ENCODE measurements around the gene PDZD7.
A peak's percentile ranks its signal among the peaks of the same experiment; 100 is the strongest.

Gene PDZD7

GRCh38 chr10:101041252-101041761 is 10.4 kb upstream of the PDZD7 start:
- Histone ChIP-seq H3K27ac (replicated peaks) (no peak overlapping the region), H3K27me3 (ENCODE audit: insufficient read depth, poor library complexity, severe bottlenecking) (no peaks in the 10 kb centered on the region), H3K4me3 (replicated peaks; ENCODE audit: insufficient read depth, low read length) (no peak overlapping the region)
- TF ChIP-seq, protein P1, sequence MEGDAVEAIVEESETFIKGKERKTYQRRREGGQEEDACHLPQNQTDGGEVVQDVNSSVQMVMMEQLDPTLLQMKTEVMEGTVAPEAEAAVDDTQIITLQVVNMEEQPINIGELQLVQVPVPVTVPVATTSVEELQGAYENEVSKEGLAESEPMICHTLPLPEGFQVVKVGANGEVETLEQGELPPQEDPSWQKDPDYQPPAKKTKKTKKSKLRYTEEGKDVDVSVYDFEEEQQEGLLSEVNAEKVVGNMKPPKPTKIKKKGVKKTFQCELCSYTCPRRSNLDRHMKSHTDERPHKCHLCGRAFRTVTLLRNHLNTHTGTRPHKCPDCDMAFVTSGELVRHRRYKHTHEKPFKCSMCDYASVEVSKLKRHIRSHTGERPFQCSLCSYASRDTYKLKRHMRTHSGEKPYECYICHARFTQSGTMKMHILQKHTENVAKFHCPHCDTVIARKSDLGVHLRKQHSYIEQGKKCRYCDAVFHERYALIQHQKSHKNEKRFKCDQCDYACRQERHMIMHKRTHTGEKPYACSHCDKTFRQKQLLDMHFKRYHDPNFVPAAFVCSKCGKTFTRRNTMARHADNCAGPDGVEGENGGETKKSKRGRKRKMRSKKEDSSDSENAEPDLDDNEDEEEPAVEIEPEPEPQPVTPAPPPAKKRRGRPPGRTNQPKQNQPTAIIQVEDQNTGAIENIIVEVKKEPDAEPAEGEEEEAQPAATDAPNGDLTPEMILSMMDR (IDR thresholded peaks at IDR 0.05; ENCODE audit: insufficient read depth, low read length): peak; percentile 84
- TF ChIP-seq POLR2AphosphoS5 (IDR thresholded peaks at IDR 0.05; ENCODE audit: low read depth) (no peak), SPI1 (IDR thresholded peaks at IDR 0.05; ENCODE audit: borderline replicate concordance, low read depth) (no peak), GABPA (IDR thresholded peaks at IDR 0.05; ENCODE audit: low read depth) (no peak), REST (IDR thresholded peaks at IDR 0.05; ENCODE audit: insufficient replicate concordance, low read depth) (no peak)
- peak; percentile 59 to 86 for DNase-seq (ENCODE audit: low read depth in 1 of 2, low spot score in 1 of 2)

GRCh38 chr10:101040851-101041250 is 9.9 kb upstream of the PDZD7 start:
- Histone ChIP-seq H3K27me3 (ENCODE audit: insufficient read depth, poor library complexity, severe bottlenecking) (no peaks in the 10 kb centered on the region), H3K4me3 (replicated peaks; ENCODE audit: insufficient read depth, low read length) (no peak overlapping the region), H3K27ac (replicated peaks) (no peak overlapping the region)
- no peak for TF ChIP-seq REST (IDR thresholded peaks at IDR 0.05; ENCODE audit: insufficient replicate concordance, low read depth)
- no peak for TF ChIP-seq GABPA (IDR thresholded peaks at IDR 0.05; ENCODE audit: low read depth)
- TF ChIP-seq SPI1 (IDR thresholded peaks at IDR 0.05; ENCODE audit: borderline replicate concordance, low read depth): no peak
- no peak for TF ChIP-seq POLR2AphosphoS5 (IDR thresholded peaks at IDR 0.05; ENCODE audit: low read depth)
- TF ChIP-seq, protein P1 (IDR thresholded peaks at IDR 0.05; ENCODE audit: insufficient read depth, low read length): no peak
- DNase-seq (ENCODE audit: low read depth in 1 of 2, low spot score in 1 of 2): no peak

DNA sequence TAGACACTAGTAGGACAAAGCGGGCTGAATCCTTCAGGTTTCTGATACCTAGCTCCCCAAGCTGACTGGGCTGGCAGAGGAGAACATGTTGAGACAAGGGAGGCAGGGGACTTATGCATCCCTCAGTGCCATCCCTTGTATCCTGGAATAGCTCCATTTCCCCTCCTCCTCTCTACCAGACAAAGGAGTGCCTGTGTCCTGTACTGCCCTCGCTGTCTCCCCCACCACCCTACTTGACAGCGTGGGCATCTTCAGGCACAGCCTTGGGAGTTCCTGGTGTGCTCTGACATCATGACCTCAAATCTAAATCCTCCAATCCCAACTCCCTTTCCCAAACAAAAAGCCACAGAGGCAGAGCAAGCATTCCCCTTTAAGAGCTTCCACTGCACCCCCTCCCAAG is 9.1 kb upstream of the PDZD7 start:
- TF ChIP-seq, protein P1 (IDR thresholded peaks at IDR 0.05; ENCODE audit: insufficient read depth, low read length): no peak
- TF ChIP-seq SPI1 (IDR thresholded peaks at IDR 0.05; ENCODE audit: borderline replicate concordance, low read depth) (no peak), REST (IDR thresholded peaks at IDR 0.05; ENCODE audit: insufficient replicate concordance, low read depth) (no peak), GABPA (IDR thresholded peaks at IDR 0.05; ENCODE audit: low read depth) (no peak), POLR2AphosphoS5 (IDR thresholded peaks at IDR 0.05; ENCODE audit: low read depth) (no peak)
- Histone ChIP-seq H3K4me3 (replicated peaks; ENCODE audit: insufficient read depth, low read length) (no peak overlapping the region), H3K27me3 (ENCODE audit: insufficient read depth, poor library complexity, severe bottlenecking) (no peaks in the 10 kb centered on the region), H3K27ac (replicated peaks) (no peak overlapping the region)
- no peak for DNase-seq (ENCODE audit: low read depth in 1 of 2, low spot score in 1 of 2)
